Peyer's patch (tissue), 4 donors: ENCODE data around the gene FUT2.
"Not testable (repeated sequence)": the region's sequence is repeated elsewhere in the genome, so short reads cannot be mapped to it uniquely, and the experiment has no call there.

ENCODE experiments used
- CTCF ChIP-seq, 6 experiments: fragments of 450-650 bp in 4 of 6; fragments of 200-600 bp in 2 of 6; sonication (generic) in 1 of 6; IDR thresholded peaks; one replicate each; pipeline ENCODE4 v1.5.1; 2017 to 2019; ENCODE audit warnings: antibody characterized with exemption in 6 of 6, mild to moderate bottlenecking in 3 of 6, moderate library complexity in 1 of 6
- POLR2A ChIP-seq, 2 donors: fragments of 450-650 bp; IDR thresholded peaks; one replicate each; pipeline ENCODE4 v1.5.1; 2017; ENCODE audit warnings: antibody characterized with exemption in 2 of 2, mild to moderate bottlenecking in 2 of 2, moderate library complexity in 2 of 2

- TF ChIP-seq CTCF (IDR thresholded peaks at IDR 0.05), result not testable (repeated sequence)
- TF ChIP-seq POLR2A (IDR thresholded peaks at IDR 0.05), result peak in 1 of 2 donors; percentile 12
Observed at GRCh38 chr19:48657828-48658227, 37.9 kb upstream of the FUT2 start.
